ENCODE data around the gene RAB11B. TPM values are rescaled to one million over a fixed set of nuclear protein-coding genes. Genes with fewer than 3 reads are reported as not detected.
A peak's percentile ranks its signal among the peaks of the same experiment; 100 is the strongest.
"Not testable (repeated sequence)": the region's sequence is repeated elsewhere in the genome, so short reads cannot be mapped to it uniquely, and the experiment has no call there.

The RAB11B gene
- 49.7 TPM for polyA plus RNA-seq (2013)

DNA sequence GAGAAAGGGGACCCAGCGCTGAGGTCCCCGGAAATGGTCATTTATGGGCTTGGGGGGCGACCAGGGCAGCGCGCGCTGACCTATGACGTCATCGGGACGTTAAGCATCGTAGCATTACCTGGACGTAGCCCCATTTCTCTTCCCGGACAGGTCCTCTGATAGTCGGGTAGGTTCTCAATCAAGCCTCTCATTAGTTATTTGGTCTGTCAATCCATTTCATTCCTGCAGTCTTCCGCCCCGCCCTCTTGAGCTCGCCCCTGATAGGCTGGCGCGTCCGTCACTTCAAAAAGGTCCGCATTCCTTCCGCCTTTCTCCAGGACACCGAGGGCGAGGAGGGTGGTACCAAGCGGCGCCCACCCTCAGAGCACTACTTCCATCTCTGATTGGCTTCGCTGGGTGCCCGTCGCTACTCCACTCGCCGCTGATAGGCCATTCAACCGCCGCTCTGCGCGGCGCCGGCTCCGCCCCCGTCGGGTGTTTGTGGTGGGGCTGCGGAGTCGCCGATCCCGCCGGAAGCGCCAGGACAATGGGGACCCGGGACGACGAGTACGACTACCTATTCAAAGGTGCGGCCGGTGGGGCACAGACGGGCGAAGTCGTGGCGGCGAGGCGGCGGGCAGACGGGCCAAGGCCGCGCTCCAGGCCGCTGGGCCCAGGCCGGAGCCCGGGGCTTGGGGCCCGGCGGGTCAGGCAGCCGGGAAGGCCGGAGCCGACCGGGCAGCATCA lies at the start of gene RAB11B:
Gene RAB11B, plus strand, starts transcription at position 470 of the 726 bp plus-strand sequence. Its CDS starts 57 bp downstream, at position 527.
- ChIA-PET CTCF (interaction anchor here (0.6 to 5.1 kb wide), 3 partner anchors 32 to 56 kb away, joined by 3 to 29 read pairs (median 3); no protein-coding TSS in a partner anchor), POLR2A (interaction anchor here (0.6 to 1.0 kb wide), 3 partner anchors 23 to 66 kb away, joined by 4 read pairs; partner anchors contain the start of gene MARCHF2)
- H3K4me3 ChIP-seq (ENCODE audit: control insufficient read depth in 1 of 7, extremely low read depth in 1 of 7, insufficient read depth in 4 of 7, low read depth in 2 of 7, low read length in 6 of 7): peak within 1 kb of the TSS; percentile 82 to 100 (median 92)
- peaks cover 0 to 5% (median 2%) of the 10 kb centered on the region in 4 experiments for H3K36me3 ChIP-seq (ENCODE audit: control insufficient read depth in 4 of 4, insufficient read depth in 4 of 4, low read length in 3 of 4)
- WGBS (ENCODE audit: insufficient coverage): under 1% methylated on average over 58 of the region's 70 CpGs
- peak within 1 kb of the TSS; percentile 92 to 94 for H3K27ac ChIP-seq (ENCODE audit: insufficient read depth in 1 of 2, low read depth in 1 of 2, low read length in 2 of 2, poor library complexity in 1 of 2, severe bottlenecking in 2 of 2)
- peak; percentile 100 for DNase-seq
- peaks cover 0 to 6% (median 0%) of the 10 kb centered on the region in 5 experiments for H3K9me3 ChIP-seq (ENCODE audit: control extremely low read depth in 1 of 5, control insufficient read depth in 4 of 5, insufficient read depth in 2 of 5, low read depth in 1 of 5, low read length in 4 of 5)
- peaks cover 0 to 27% (median 17%) of the 10 kb centered on the region in 4 experiments for H3K4me1 ChIP-seq (ENCODE audit: control extremely low read depth in 1 of 4, control insufficient read depth in 4 of 4, insufficient read depth in 4 of 4, low read length in 3 of 4)
- H3K27me3 ChIP-seq (replicated peaks in 2 of 5; ENCODE audit: control insufficient read depth in 4 of 5, insufficient read depth in 5 of 5, low read length in 4 of 5): no peaks in the 10 kb centered on the region

DNA sequence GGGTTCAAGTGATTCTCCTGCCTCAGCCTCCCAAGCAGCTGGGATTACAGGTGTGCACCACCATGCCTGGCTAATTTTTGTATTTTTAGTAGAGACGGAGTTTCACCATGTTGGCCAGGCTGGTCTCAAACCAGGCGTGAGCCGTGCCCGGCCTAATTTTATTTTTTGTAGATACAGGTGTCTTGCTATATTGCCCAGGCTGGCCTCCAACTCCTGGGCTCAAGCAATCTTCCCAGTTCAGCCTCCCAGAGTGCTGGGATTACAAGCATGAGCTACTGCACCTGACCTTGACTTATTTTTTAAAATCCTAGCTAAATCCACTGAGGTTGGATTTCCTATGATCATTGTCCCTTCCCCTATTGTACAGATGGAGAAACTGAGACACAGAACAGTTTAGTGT lies 48.7 kb upstream of the RAB11B start:
- peaks cover 0 to 25% (median 16%) of the 10 kb centered on the region in 4 experiments for H3K4me1 ChIP-seq (ENCODE audit: control extremely low read depth in 1 of 4, control insufficient read depth in 4 of 4, insufficient read depth in 4 of 4, low read length in 3 of 4)
- peaks cover 0 to 83% (median 25%) of the 10 kb centered on the region in 5 experiments for H3K27me3 ChIP-seq (replicated peaks in 2 of 5; ENCODE audit: control insufficient read depth in 4 of 5, insufficient read depth in 5 of 5, low read length in 4 of 5)
- DNase-seq; POLR2A ChIA-PET; H3K36me3 ChIP-seq (ENCODE audit: control insufficient read depth in 4 of 4, insufficient read depth in 4 of 4, low read length in 3 of 4); H3K4me3 ChIP-seq (ENCODE audit: control insufficient read depth in 1 of 7, extremely low read depth in 1 of 7, insufficient read depth in 4 of 7, low read depth in 2 of 7, low read length in 6 of 7); H3K9me3 ChIP-seq (ENCODE audit: control extremely low read depth in 1 of 5, control insufficient read depth in 4 of 5, insufficient read depth in 2 of 5, low read depth in 1 of 5, low read length in 4 of 5); H3K27ac ChIP-seq (ENCODE audit: insufficient read depth in 1 of 2, low read depth in 1 of 2, low read length in 2 of 2, poor library complexity in 1 of 2, severe bottlenecking in 2 of 2): not testable (repeated sequence)
- no CpG with 5 or more reads among the region's 4 CpGs for WGBS (ENCODE audit: insufficient coverage)
- CTCF ChIA-PET: interaction anchor here (1.2 to 1.5 kb wide), 2 partner anchors 11 to 18 kb away, joined by 4 to 5 read pairs; no protein-coding TSS in a partner anchor

DNA sequence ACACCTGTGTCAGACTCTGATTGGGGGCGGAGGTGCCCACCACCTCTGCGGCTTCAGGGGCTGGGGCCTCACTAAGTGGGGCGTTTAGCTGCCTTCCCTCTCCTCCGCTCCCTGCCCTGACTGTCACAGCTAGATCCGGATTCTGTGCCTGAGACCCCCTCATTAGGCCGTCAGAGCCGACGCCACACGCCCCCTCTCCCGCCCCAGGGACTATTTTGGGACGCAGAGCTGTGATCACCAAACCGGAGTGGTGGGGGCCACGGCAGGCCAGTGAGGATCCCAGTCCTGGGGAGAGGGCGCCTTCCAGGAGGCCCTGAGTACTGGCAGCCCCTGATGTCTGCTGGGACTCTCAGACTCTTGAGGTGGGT lies 47.9 kb upstream of the RAB11B start:
- H3K4me1 ChIP-seq (ENCODE audit: control extremely low read depth in 1 of 4, control insufficient read depth in 4 of 4, insufficient read depth in 4 of 4, low read length in 3 of 4): peaks cover 0 to 22% (median 14%) of the 10 kb centered on the region in 4 experiments
- peak overlapping the region in 1 of 7 experiments; percentile 56 for H3K4me3 ChIP-seq (ENCODE audit: control insufficient read depth in 1 of 7, extremely low read depth in 1 of 7, insufficient read depth in 4 of 7, low read depth in 2 of 7, low read length in 6 of 7)
- no peaks in the 10 kb centered on the region for H3K36me3 ChIP-seq (ENCODE audit: control insufficient read depth in 4 of 4, insufficient read depth in 4 of 4, low read length in 3 of 4)
- CTCF ChIA-PET: interaction anchor here (0.9 to 3.1 kb wide), 2 partner anchors 11 to 13 kb away, joined by 3 to 20 read pairs; no protein-coding TSS in a partner anchor
- no peaks in the 10 kb centered on the region for H3K9me3 ChIP-seq (ENCODE audit: control extremely low read depth in 1 of 5, control insufficient read depth in 4 of 5, insufficient read depth in 2 of 5, low read depth in 1 of 5, low read length in 4 of 5)
- no peak overlapping the region for H3K27ac ChIP-seq (ENCODE audit: insufficient read depth in 1 of 2, low read depth in 1 of 2, low read length in 2 of 2, poor library complexity in 1 of 2, severe bottlenecking in 2 of 2)
- DNase-seq: no peak
- POLR2A ChIA-PET: no interaction called here
- 22% methylated on average over 13 of the region's 14 CpGs for WGBS (ENCODE audit: insufficient coverage)
- H3K27me3 ChIP-seq (replicated peaks in 2 of 5; ENCODE audit: control insufficient read depth in 4 of 5, insufficient read depth in 5 of 5, low read length in 4 of 5): peaks cover 0 to 77% (median 22%) of the 10 kb centered on the region in 5 experiments

DNA sequence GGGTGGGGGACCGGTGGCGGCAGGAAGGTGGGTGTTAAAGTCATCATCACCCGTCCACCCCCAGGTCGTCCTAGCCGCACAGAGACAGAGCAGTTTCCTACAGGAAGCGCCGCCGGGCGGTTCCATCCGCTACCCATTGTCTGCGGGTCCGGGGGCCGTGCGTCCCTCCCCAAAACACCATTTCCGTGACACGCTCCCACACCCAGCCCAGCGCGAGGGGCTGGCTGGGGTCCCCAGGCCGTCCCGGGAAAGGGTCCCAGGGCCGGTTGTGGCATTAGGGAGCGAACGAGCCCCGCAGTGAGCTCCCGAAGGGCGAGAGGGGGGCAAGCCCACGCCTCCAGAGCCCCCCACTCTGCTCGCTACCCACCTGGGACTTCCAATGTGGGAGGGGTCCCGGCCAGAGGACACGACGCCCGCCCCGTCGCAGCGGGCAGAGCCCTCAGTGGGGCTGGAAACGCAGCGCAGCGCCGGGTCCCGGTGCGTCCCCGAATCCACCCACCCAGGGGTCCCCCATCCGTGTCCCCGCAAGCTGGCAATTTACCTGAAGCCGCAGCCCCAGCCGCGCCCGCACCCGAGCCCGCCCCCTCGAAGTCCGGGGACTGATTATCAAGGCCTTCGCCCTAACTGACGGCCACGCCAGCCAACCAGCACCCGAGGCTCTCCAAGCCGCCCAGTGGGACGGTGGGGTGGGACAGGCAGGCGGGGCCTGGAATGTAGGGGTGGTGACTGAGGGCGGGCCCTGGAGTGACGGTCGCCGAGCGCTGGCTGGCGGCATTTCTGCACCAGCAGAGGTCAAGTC lies 47.3 kb upstream of the RAB11B start, which contains the start of gene KANK3:
Gene KANK3, minus strand, starts transcription at position 579 of the 799 bp plus-strand sequence. CDS start 5,434 bp downstream, outside the sequence.
- no peaks in the 10 kb centered on the region for H3K36me3 ChIP-seq (ENCODE audit: control insufficient read depth in 4 of 4, insufficient read depth in 4 of 4, low read length in 3 of 4)
- peaks cover 0 to 22% (median 14%) of the 10 kb centered on the region in 4 experiments for H3K4me1 ChIP-seq (ENCODE audit: control extremely low read depth in 1 of 4, control insufficient read depth in 4 of 4, insufficient read depth in 4 of 4, low read length in 3 of 4)
- CTCF ChIA-PET: interaction anchor here (0.9 to 3.1 kb wide), 2 partner anchors 10 to 12 kb away, joined by 3 to 20 read pairs; no protein-coding TSS in a partner anchor
- WGBS (ENCODE audit: insufficient coverage): 2% methylated on average over 53 of the region's 65 CpGs
- H3K4me3 ChIP-seq (ENCODE audit: control insufficient read depth in 1 of 7, extremely low read depth in 1 of 7, insufficient read depth in 4 of 7, low read depth in 2 of 7, low read length in 6 of 7): peak within 1 kb of the TSS in 6 of 7 experiments; percentile 23 to 67 (median 53)
- peak; percentile 93 to 95 (median 95) for DNase-seq
- peaks cover 0 to 71% (median 17%) of the 10 kb centered on the region in 5 experiments for H3K27me3 ChIP-seq (replicated peaks in 2 of 5; ENCODE audit: control insufficient read depth in 4 of 5, insufficient read depth in 5 of 5, low read length in 4 of 5)
- no peak within 1 kb of the TSS for H3K27ac ChIP-seq (ENCODE audit: insufficient read depth in 1 of 2, low read depth in 1 of 2, low read length in 2 of 2, poor library complexity in 1 of 2, severe bottlenecking in 2 of 2)
- H3K9me3 ChIP-seq (ENCODE audit: control extremely low read depth in 1 of 5, control insufficient read depth in 4 of 5, insufficient read depth in 2 of 5, low read depth in 1 of 5, low read length in 4 of 5): no peaks in the 10 kb centered on the region
- POLR2A ChIA-PET: no interaction called here

- CTCF ChIA-PET: interaction anchor here (3.1 kb wide), 1 partner anchor 10 kb away, joined by 20 read pairs; no protein-coding TSS in a partner anchor
- no peaks in the 10 kb centered on the region for H3K36me3 ChIP-seq (ENCODE audit: control insufficient read depth in 4 of 4, insufficient read depth in 4 of 4, low read length in 3 of 4)
- 31% methylated on average over 7 of the region's 11 CpGs for WGBS (ENCODE audit: insufficient coverage)
- no peak overlapping the region for H3K27ac ChIP-seq (ENCODE audit: insufficient read depth in 1 of 2, low read depth in 1 of 2, low read length in 2 of 2, poor library complexity in 1 of 2, severe bottlenecking in 2 of 2)
- H3K27me3 ChIP-seq (replicated peaks in 2 of 5; ENCODE audit: control insufficient read depth in 4 of 5, insufficient read depth in 5 of 5, low read length in 4 of 5): peaks cover 0 to 66% (median 12%) of the 10 kb centered on the region in 5 experiments
- POLR2A ChIA-PET: no interaction called here
- peaks cover 0 to 22% (median 14%) of the 10 kb centered on the region in 4 experiments for H3K4me1 ChIP-seq (ENCODE audit: control extremely low read depth in 1 of 4, control insufficient read depth in 4 of 4, insufficient read depth in 4 of 4, low read length in 3 of 4)
- DNase-seq: no peak
- H3K9me3 ChIP-seq (ENCODE audit: control extremely low read depth in 1 of 5, control insufficient read depth in 4 of 5, insufficient read depth in 2 of 5, low read depth in 1 of 5, low read length in 4 of 5): no peaks in the 10 kb centered on the region
- H3K4me3 ChIP-seq (ENCODE audit: control insufficient read depth in 1 of 7, extremely low read depth in 1 of 7, insufficient read depth in 4 of 7, low read depth in 2 of 7, low read length in 6 of 7): peak overlapping the region in 4 of 7 experiments; percentile 51 to 67 (median 56)
These were observed 46.7 kb upstream of the RAB11B start for GRCh38 chr19:8343483-8343844.

DNA sequence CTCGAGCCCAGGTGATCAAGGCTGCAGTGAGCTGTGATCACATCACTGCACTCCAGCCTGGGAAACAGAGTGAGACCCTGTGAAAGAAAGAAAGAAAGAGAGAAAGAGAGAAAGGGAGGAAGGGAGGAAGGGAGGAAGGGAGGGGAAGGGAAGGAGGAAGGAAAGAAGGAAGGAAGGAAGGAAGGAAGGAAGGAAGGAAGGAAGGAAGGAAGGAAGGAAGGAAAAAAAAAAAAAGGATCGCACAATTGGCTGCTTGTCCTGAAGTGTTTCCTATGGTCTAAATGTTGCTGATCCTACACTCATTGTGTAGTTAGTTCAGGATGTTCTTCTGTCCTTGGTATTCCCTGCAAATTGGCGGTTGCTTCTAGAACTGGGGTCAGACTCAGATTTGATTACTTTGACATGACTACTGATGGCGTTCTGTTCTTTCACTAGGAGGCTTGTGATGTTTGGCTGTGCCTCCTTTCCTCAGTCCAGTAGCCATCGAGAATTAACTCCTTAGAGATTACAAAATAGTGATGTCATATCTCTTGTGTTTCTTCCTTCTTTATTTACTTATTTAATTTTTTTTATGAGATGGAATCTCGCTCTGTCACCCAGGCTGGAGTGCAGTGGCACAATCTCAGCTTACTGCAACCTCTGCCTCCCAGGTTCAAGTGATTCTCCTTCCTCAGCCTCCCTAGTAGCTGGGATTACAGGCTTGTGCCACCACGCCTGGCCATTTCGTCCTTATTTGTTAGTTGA lies 40.4 kb upstream of the RAB11B start:
- H3K27me3 ChIP-seq (replicated peaks in 2 of 5; ENCODE audit: control insufficient read depth in 4 of 5, insufficient read depth in 5 of 5, low read length in 4 of 5): peaks cover 0 to 38% (median 7%) of the 10 kb centered on the region in 5 experiments
- DNase-seq; H3K9me3 ChIP-seq (ENCODE audit: control extremely low read depth in 1 of 5, control insufficient read depth in 4 of 5, insufficient read depth in 2 of 5, low read depth in 1 of 5, low read length in 4 of 5); H3K27ac ChIP-seq (ENCODE audit: insufficient read depth in 1 of 2, low read depth in 1 of 2, low read length in 2 of 2, poor library complexity in 1 of 2, severe bottlenecking in 2 of 2); H3K36me3 ChIP-seq (ENCODE audit: control insufficient read depth in 4 of 4, insufficient read depth in 4 of 4, low read length in 3 of 4); H3K4me3 ChIP-seq (ENCODE audit: control insufficient read depth in 1 of 7, extremely low read depth in 1 of 7, insufficient read depth in 4 of 7, low read depth in 2 of 7, low read length in 6 of 7); H3K4me1 ChIP-seq (ENCODE audit: control extremely low read depth in 1 of 4, control insufficient read depth in 4 of 4, insufficient read depth in 4 of 4, low read length in 3 of 4): not testable (repeated sequence)
- ChIA-PET POLR2A (interaction anchor here (0.6 kb wide), 1 partner anchor 19 kb away, joined by 3 read pairs; no protein-coding TSS in a partner anchor), CTCF (interaction anchor here (0.6 to 1.8 kb wide), 2 partner anchors 16 to 50 kb away, joined by 3 read pairs; no protein-coding TSS in a partner anchor)
- 66% methylated on average over 5 of the region's 8 CpGs for WGBS (ENCODE audit: insufficient coverage)

All from common myeloid progenitor, CD34-positive (primary cell).